IMR-90 (cell line): Measurements from ENCODE around the gene EDNRB. TPM values are rescaled to one million over a fixed set of nuclear protein-coding genes. Genes with fewer than 3 reads are reported as not detected.

Experiments
- ATAC-seq: fragments of 200-7000 bp; cut with Tn5 transposase; 2 replicates; pipeline ENCODE4 v1.9.1; 2020; ENCODE audit warnings: low read depth, mild to moderate bottlenecking, moderate library complexity
- BruUV-seq: library from RNA; stranded (reverse); fragments of 400-500 nt; replicated peaks from 2 replicates; lab custom pipeline; 2021; lab: Mats Ljungman, UMichigan
- CTCF ChIA-PET: fragments of 300-600 bp; formaldehyde crosslinking; extraction: SDS; loops from one replicate; lab custom pipeline; 2021; ENCODE audit warnings: antibody characterized with exemption; lab: Yijun Ruan, JAX
- POLR2A ChIA-PET: fragments of 300-600 bp; sonication (Branson Sonifier 250); formaldehyde crosslinking; loops from one replicate; lab custom pipeline; 2022; ENCODE audit warnings: antibody characterized with exemption; ENCODE audit not compliant: unreplicated experiment; lab: Charles Lee
- DNase-seq: peaks from one replicate; pipeline ENCODE4 v3.0.0; 2013
- H2AFZ ChIP-seq: replicated peaks from 2 replicates; pipeline ENCODE3; 2013; ENCODE audit warnings: low read length, mild to moderate bottlenecking; ENCODE audit not compliant: poor library complexity
- H2AK5ac ChIP-seq: 2 replicates; pipeline ENCODE4 v1.6.1; 2013; ENCODE audit warnings: low read depth, low read length, inconsistent platforms
- H2AK9ac ChIP-seq: replicated peaks from 2 replicates; pipeline ENCODE3; 2013; ENCODE audit warnings: mild to moderate bottlenecking, low read depth, low read length, moderate library complexity; ENCODE audit not compliant: poor library complexity
- H2BK120ac ChIP-seq: 2 replicates; pipeline ENCODE4 v1.6.1; 2013; ENCODE audit warnings: low read depth, low read length, inconsistent platforms
- H2BK15ac ChIP-seq: 3 replicates; pipeline ENCODE4 v1.6.1; 2013; ENCODE audit warnings: low read depth, low read length, inconsistent platforms
- H2BK20ac ChIP-seq: 2 replicates; pipeline ENCODE4 v1.6.1; 2013; ENCODE audit warnings: low read depth, mild to moderate bottlenecking, inconsistent platforms, low read length, moderate library complexity
- H2BK5ac ChIP-seq: 2 replicates; pipeline ENCODE4 v1.6.1; 2013; ENCODE audit warnings: mild to moderate bottlenecking, low read depth, low read length, inconsistent platforms; ENCODE audit not compliant: poor library complexity, severe bottlenecking
- H3K14ac ChIP-seq: replicated peaks from 2 replicates; pipeline ENCODE4 v1.6.1; 2013; ENCODE audit warnings: low read depth, low read length, inconsistent platforms
- H3K18ac ChIP-seq: 2 replicates; pipeline ENCODE4 v1.6.1; 2013; ENCODE audit warnings: low read depth, low read length, control low read depth
- H3K23ac ChIP-seq: 2 replicates; pipeline ENCODE4 v1.6.1; 2013; ENCODE audit warnings: low read depth, low read length, inconsistent platforms
- H3K27ac ChIP-seq: 2 replicates; pipeline ENCODE4 v1.5.1; 2013; ENCODE audit warnings: mild to moderate bottlenecking, control low read depth, low read length; ENCODE audit not compliant: insufficient read depth
- H3K27me3 ChIP-seq: 2 replicates; pipeline ENCODE4 v1.6.1; 2013; ENCODE audit warnings: low read length; ENCODE audit not compliant: control insufficient read depth, insufficient read depth
- H3K36me3 ChIP-seq: 2 replicates; pipeline ENCODE4 v1.6.1; 2013; ENCODE audit warnings: low read length, mixed read lengths; ENCODE audit not compliant: control insufficient read depth, insufficient read depth
- H3K4ac ChIP-seq: 2 replicates; pipeline ENCODE4 v1.6.1; 2013; ENCODE audit warnings: low read depth, low read length, inconsistent platforms
- H3K4me1 ChIP-seq: 2 replicates; pipeline ENCODE4 v1.6.1; 2013; ENCODE audit warnings: low read length, mixed read lengths; ENCODE audit not compliant: control insufficient read depth, insufficient read depth
- H3K4me2 ChIP-seq: 2 replicates; pipeline ENCODE4 v1.6.1; 2013; ENCODE audit warnings: low read depth, mild to moderate bottlenecking, control low read depth, low read length, moderate library complexity
- H3K4me3 ChIP-seq: 2 replicates; pipeline ENCODE4 v1.5.1; 2013; ENCODE audit warnings: low read depth, mild to moderate bottlenecking, control low read depth, low read length, moderate library complexity; ENCODE audit not compliant: insufficient read depth
- H3K56ac ChIP-seq: 2 replicates; pipeline ENCODE4 v1.6.1; 2013; ENCODE audit warnings: low read length, inconsistent platforms; ENCODE audit not compliant: insufficient read depth; ENCODE audit errors: extremely low read depth
- H3K79me1 ChIP-seq, 2 experiments: 2 replicates each; pipeline ENCODE4 v1.6.1; 2013; ENCODE audit warnings: low read length in 2 of 2, inconsistent platforms in 1 of 2, low read depth in 1 of 2
- H3K9ac ChIP-seq: 2 replicates; pipeline ENCODE4 v1.6.1; 2013; ENCODE audit warnings: low read depth, low read length, control low read depth
- H3K9me1 ChIP-seq: 2 replicates; pipeline ENCODE4 v1.6.1; 2013; ENCODE audit warnings: low read length, inconsistent platforms; ENCODE audit not compliant: insufficient read depth
- H3K9me3 ChIP-seq: 2 replicates; pipeline ENCODE4 v1.6.1; 2013; ENCODE audit warnings: low read length; ENCODE audit not compliant: control insufficient read depth, insufficient read depth
- H4K20me1 ChIP-seq: 2 replicates; pipeline ENCODE4 v1.6.1; 2013; ENCODE audit warnings: low read length, inconsistent platforms; ENCODE audit not compliant: insufficient read depth
- H4K5ac ChIP-seq: 2 replicates; pipeline ENCODE4 v1.6.1; 2013; ENCODE audit warnings: mild to moderate bottlenecking, low read depth, low read length, control low read depth
- H4K8ac ChIP-seq, 2 experiments: 2 replicates each; pipeline ENCODE4 v1.6.1; 2013; ENCODE audit warnings: low read depth in 2 of 2, low read length in 2 of 2, control low read depth in 1 of 2, inconsistent platforms in 1 of 2
- H4K91ac ChIP-seq: 2 replicates; pipeline ENCODE4 v1.6.1; 2013; ENCODE audit warnings: low read depth, low read length, inconsistent platforms; ENCODE audit not compliant: insufficient read depth
- BHLHE40 ChIP-seq: fragments of 150-350 bp; IDR thresholded peaks from 2 replicates; pipeline ENCODE4 v1.6.1; 2016; ENCODE audit warnings: mild to moderate bottlenecking, low read depth, low read length
- CEBPB ChIP-seq: IDR thresholded peaks from 2 replicates; pipeline ENCODE4 v1.6.1; 2012; ENCODE audit warnings: low read depth, low read length, improper control_type of control experiment
- CHD1 ChIP-seq: IDR thresholded peaks from 2 replicates; pipeline ENCODE4 v1.6.1; 2012; ENCODE audit warnings: low read depth, low read length, improper control_type of control experiment
- FOS ChIP-seq: fragments of 150-350 bp; IDR thresholded peaks from 2 replicates; pipeline ENCODE4 v1.6.1; 2016; ENCODE audit warnings: low read depth, low read length
- MAFK ChIP-seq: IDR thresholded peaks from 2 replicates; pipeline ENCODE4 v1.6.1; 2012; ENCODE audit warnings: low read depth, low read length, improper control_type of control experiment
- MAZ ChIP-seq: IDR thresholded peaks from 2 replicates; pipeline ENCODE4 v1.6.1; 2012; ENCODE audit warnings: low read depth, mild to moderate bottlenecking, low read length, improper control_type of control experiment, moderate library complexity, borderline replicate concordance
- MXI1 ChIP-seq: IDR thresholded peaks from 2 replicates; pipeline ENCODE4 v1.6.1; 2012; ENCODE audit warnings: low read depth, mild to moderate bottlenecking, low read length, moderate library complexity, borderline replicate concordance
- NFE2L2 ChIP-seq: fragments of 150-350 bp; IDR thresholded peaks from 2 replicates; pipeline ENCODE4 v1.6.1; 2016; ENCODE audit warnings: low read depth, mild to moderate bottlenecking, low read length
- POLR2A ChIP-seq: IDR thresholded peaks from 2 replicates; pipeline ENCODE4 v1.6.1; 2012; ENCODE audit warnings: mild to moderate bottlenecking, low read depth, low read length
- RAD21 ChIP-seq: IDR thresholded peaks from 2 replicates; pipeline ENCODE4 v1.6.1; 2012; ENCODE audit warnings: low read length, improper control_type of control experiment
- RCOR1 ChIP-seq: IDR thresholded peaks from 2 replicates; pipeline ENCODE4 v1.6.1; 2012; ENCODE audit warnings: mild to moderate bottlenecking, low read length, improper control_type of control experiment; ENCODE audit not compliant: insufficient replicate concordance
- RFX5 ChIP-seq: IDR thresholded peaks from 2 replicates; pipeline ENCODE4 v1.8.0; 2012; ENCODE audit warnings: low read depth, mild to moderate bottlenecking, low read length, moderate library complexity
- SMC3 ChIP-seq: fragments of 150-350 bp; IDR thresholded peaks from 2 replicates; pipeline ENCODE4 v1.6.1; 2016; ENCODE audit warnings: low read depth, mild to moderate bottlenecking, antibody characterized with exemption, low read length, moderate library complexity
- WGBS, 2 experiments: methylation state at CpG; one replicate each; pipeline versions ENCODE4 v1.1.5 to v1.1.7; 2013; ENCODE audit warnings: missing lambda C conversion rate in 2 of 2; ENCODE audit not compliant: insufficient read length in 1 of 2; ENCODE audit errors: extremely low coverage in 2 of 2; 5-methylcytosine and 5-hydroxymethylcytosine counted together
- dilution Hi-C: fragments of 300-500 bp; cut with HindIII; formaldehyde crosslinking; loops from one replicate; pipeline ENCODE4 v1.14.3; 2018; ENCODE audit warnings: low sequenced_read_pairs; ENCODE audit not compliant: unreplicated experiment
- in situ Hi-C: fragments of 300-500 bp; cut with MboI; formaldehyde crosslinking; loops from 3 replicates; pipeline ENCODE4 v1.14.3; 2019; ENCODE audit warnings: low sequenced_read_pairs, inconsistent platforms, mixed read lengths
- intact Hi-C: fragments of 100-400 bp; cut with micrococcal nuclease; formaldehyde crosslinking; loops from 2 replicates; pipeline ENCODE4 v1.10.0; 2022
- polyA plus RNA-seq, 3 experiments: library from polyadenylated mRNA; depleted of rRNA; stranded (reverse); fragments of >200 nt; gene quantifications; 2 replicates each; pipeline ENCODE4 v1.2.3, GENCODE V29; 2012; ENCODE audit warnings: low replicate concordance in 1 of 3
- total RNA-seq: library from RNA; depleted of rRNA; stranded (reverse); fragments of >200 nt; gene quantifications from 2 replicates; pipeline ENCODE4 v1.2.3, GENCODE V29; 2012
- TF ChIP-seq, protein P1 (sequence below): fragments of 150-350 bp; IDR thresholded peaks from 2 replicates; pipeline ENCODE4 v1.6.1; 2016; ENCODE audit warnings: low read depth, mild to moderate bottlenecking, low read length, moderate library complexity, borderline replicate concordance
- TF ChIP-seq, protein P2 (sequence below): fragments of 150-350 bp; IDR thresholded peaks from 2 replicates; pipeline ENCODE4 v1.6.1; 2017; ENCODE audit warnings: mild to moderate bottlenecking, antibody characterized with exemption, low read length, low read depth
- TF ChIP-seq, protein P3 (sequence below): conservative IDR thresholded peaks from 2 replicates; pipeline ENCODE4 v1.5.1; 2012; ENCODE audit warnings: mild to moderate bottlenecking, low read depth, low read length, improper control_type of control experiment

Gene EDNRB
- total and polyA plus RNA-seq, 2 of the 4 experiments (the other 2 are of a cell fraction) = under 0.01 to 0.09 TPM

DNA sequence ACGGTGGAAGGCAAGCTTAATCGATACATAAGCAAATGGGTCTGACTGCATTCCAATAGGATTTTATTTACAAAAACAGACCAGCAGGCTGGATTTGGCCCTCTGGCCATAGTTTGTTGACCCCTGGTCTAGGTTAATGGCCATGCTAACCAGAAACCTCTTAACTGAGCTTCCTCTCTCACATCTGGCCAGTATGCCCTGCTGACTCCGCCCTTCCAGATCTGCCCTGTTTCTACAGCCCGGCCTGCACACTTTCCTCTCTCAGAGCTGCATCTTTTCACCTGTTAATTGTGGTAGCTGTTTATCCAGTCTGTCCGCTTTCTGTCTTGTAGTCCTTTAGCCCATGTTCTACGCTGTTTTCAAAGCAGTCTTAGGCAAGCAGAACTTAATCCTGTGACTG, 25.6 kb downstream of the EDNRB start:
- TF ChIP-seq CHD1 (no peak), RFX5 (no peak), RAD21 (no peak), MAZ (no peak), MAFK (no peak), CEBPB (no peak), MXI1 (no peak), SMC3 (no peak), BHLHE40 (no peak), RCOR1 (no peak), FOS (no peak), NFE2L2 (no peak), POLR2A (no peak)
- TF ChIP-seq, protein P1, sequence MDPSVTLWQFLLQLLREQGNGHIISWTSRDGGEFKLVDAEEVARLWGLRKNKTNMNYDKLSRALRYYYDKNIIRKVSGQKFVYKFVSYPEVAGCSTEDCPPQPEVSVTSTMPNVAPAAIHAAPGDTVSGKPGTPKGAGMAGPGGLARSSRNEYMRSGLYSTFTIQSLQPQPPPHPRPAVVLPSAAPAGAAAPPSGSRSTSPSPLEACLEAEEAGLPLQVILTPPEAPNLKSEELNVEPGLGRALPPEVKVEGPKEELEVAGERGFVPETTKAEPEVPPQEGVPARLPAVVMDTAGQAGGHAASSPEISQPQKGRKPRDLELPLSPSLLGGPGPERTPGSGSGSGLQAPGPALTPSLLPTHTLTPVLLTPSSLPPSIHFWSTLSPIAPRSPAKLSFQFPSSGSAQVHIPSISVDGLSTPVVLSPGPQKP = no peak
- TF ChIP-seq, protein P2, sequence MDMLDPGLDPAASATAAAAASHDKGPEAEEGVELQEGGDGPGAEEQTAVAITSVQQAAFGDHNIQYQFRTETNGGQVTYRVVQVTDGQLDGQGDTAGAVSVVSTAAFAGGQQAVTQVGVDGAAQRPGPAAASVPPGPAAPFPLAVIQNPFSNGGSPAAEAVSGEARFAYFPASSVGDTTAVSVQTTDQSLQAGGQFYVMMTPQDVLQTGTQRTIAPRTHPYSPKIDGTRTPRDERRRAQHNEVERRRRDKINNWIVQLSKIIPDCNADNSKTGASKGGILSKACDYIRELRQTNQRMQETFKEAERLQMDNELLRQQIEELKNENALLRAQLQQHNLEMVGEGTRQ = no peak
- TF ChIP-seq, protein P3, sequence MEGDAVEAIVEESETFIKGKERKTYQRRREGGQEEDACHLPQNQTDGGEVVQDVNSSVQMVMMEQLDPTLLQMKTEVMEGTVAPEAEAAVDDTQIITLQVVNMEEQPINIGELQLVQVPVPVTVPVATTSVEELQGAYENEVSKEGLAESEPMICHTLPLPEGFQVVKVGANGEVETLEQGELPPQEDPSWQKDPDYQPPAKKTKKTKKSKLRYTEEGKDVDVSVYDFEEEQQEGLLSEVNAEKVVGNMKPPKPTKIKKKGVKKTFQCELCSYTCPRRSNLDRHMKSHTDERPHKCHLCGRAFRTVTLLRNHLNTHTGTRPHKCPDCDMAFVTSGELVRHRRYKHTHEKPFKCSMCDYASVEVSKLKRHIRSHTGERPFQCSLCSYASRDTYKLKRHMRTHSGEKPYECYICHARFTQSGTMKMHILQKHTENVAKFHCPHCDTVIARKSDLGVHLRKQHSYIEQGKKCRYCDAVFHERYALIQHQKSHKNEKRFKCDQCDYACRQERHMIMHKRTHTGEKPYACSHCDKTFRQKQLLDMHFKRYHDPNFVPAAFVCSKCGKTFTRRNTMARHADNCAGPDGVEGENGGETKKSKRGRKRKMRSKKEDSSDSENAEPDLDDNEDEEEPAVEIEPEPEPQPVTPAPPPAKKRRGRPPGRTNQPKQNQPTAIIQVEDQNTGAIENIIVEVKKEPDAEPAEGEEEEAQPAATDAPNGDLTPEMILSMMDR = no peak
- no peak overlapping the region for H3K4ac ChIP-seq
- H3K36me3 ChIP-seq = no peaks in the 10 kb centered on the region
- H3K9me1 ChIP-seq = no peaks in the 10 kb centered on the region
- no peak overlapping the region for H3K14ac ChIP-seq
- no peak overlapping the region for H3K23ac ChIP-seq
- dilution Hi-C loops = no loop called here
- intact Hi-C loops = no loop called here
- H3K9me3 ChIP-seq = no peaks in the 10 kb centered on the region
- H2AK9ac ChIP-seq = no peak overlapping the region
- H3K4me2 ChIP-seq = no peak overlapping the region
- no peaks in the 10 kb centered on the region for H3K79me1 ChIP-seq
- no peak overlapping the region for H2BK5ac ChIP-seq
- ChIA-PET CTCF (interaction anchor here (1.3 kb wide), 1 partner anchor 13 kb away, joined by 5 read pairs; no protein-coding TSS in a partner anchor), POLR2A (no interaction called here)
- DNase-seq (no peak), ATAC-seq (no peak)
- no peak overlapping the region for H2BK20ac ChIP-seq
- no peak overlapping the region for H2BK15ac ChIP-seq
- no peak overlapping the region for H4K91ac ChIP-seq
- BruUV-seq = no TSS peak
- H3K4me3 ChIP-seq = no peak overlapping the region
- no peaks in the 10 kb centered on the region for H4K20me1 ChIP-seq
- no peak overlapping the region for H4K5ac ChIP-seq
- H2AK5ac ChIP-seq = no peak overlapping the region
- no peak overlapping the region for H3K27ac ChIP-seq
- H3K56ac ChIP-seq = no peak overlapping the region
- H2AFZ ChIP-seq = no peak overlapping the region
- H3K9ac ChIP-seq = no peak overlapping the region
- in situ Hi-C loops = no loop called here
- no peak overlapping the region for H4K8ac ChIP-seq
- H3K27me3 ChIP-seq = no peaks in the 10 kb centered on the region
- no CpG with 5 or more reads among the region's 6 CpGs for WGBS, 2 experiments
- H3K18ac ChIP-seq = no peak overlapping the region
- no peaks in the 10 kb centered on the region; the same call in 1 of the 2 replicates for H3K4me1 ChIP-seq
- no peak overlapping the region for H2BK120ac ChIP-seq
